Hematopoietic multipotent progenitor cell treated with erythropoietin and hydrocortisone succinate and interleukin-3 and kit ligand, for 4 days (in vitro differentiated cells): ENCODE data around the gene PSMD8.
"Not testable (repeated sequence)": the region's sequence is repeated elsewhere in the genome, so short reads cannot be mapped to it uniquely, and the experiment has no call there.

Source experiments
- DNase-seq: peaks from one replicate; pipeline ENCODE4 v3.0.0-alpha.2; 2015

The PSMD8 gene

GRCh38 chr19:38388349-38389100 lies 14.2 kb downstream of the PSMD8 start, which contains the start of gene SPRED3:
Gene SPRED3 (plus strand): TSS chr19:38388697. CDS start chr19:38390303, 1,606 bp downstream.
- no peak for DNase-seq

DNA sequence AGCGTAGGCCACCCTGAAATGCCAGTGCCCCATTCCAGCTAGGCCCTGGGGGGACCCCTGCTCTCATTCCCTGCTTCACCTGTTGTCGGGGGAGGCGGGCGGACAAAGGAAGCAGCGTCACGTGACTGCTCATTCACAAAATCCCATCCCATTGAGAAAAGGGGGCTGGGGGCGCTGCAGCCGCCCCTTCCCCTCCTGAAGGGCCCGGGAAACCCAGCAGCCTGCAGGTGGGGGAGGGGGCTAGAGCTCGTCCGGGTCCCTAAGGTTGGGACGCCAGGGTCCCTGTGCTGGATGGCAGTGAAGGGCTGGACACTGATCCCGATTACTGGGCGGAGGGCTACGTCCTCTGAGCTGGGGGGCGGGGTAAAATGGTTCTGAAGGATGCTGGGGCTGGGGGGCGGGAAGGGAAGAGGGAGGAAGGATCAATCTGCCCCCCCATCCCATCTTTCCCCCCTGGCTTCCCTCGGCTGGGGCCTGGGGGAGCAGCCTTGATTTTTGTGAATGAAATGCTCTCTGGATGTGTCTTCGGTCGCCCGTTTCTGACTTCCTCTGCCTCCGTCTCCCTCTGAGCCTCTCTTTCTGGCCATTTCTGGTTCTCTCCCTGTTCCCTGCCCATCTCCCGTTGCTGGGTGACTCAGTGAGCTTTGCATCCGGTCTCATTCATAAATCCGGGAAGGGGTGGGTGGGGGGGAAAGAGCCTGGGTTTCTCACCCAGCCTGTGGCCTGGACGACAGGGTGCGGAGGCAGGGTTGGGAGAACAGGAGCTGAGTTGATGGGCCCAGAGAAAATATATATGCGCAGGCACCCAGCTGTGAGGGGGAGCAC lies 14.9 kb downstream of the PSMD8 start:
- DNase-seq, result no peak

- DNase-seq, result no peak
Measured at GRCh38 chr19:38389957-38390924, 15.9 kb downstream of the PSMD8 start.

- DNase-seq, result no peak
Measured at GRCh38 chr19:38391911-38392464, 17.6 kb downstream of the PSMD8 start.

DNA sequence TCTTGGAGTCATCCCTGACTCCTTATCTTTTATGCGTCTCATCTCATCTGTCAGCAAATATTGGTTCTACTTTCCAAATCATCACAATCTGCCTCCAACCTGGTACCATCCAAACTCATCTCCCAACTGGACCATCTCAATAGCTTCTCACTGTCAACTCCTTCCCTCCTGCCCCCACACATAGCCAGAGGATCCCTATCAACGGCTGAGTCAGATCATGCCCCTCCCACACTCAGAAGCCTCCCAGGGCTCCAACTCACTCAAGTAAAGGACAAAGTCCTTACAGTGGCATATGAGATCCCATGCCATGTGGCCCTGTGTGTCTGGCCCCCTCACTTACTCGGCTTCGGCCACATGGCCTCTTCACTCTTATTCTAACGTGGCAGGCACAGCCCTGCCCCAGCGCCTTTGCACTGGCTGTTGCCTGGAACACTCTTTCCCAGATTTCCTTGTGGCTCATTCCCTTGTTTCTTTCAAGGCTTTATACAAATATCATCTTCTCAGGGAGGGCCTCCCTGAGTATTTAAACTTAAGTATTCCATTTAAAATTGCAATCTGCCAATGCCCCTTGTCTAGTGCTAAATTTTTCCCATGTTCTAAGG lies 18.4 kb downstream of the PSMD8 start:
- DNase-seq, result peak; percentile 58

GRCh38 chr19:38394488-38394887 lies 20.1 kb downstream of the PSMD8 start:
- DNase-seq, result peak; percentile 78

- DNase-seq, result peak; percentile 46
Measured at GRCh38 chr19:38395381-38396114, 21.2 kb downstream of the PSMD8 start.

DNA sequence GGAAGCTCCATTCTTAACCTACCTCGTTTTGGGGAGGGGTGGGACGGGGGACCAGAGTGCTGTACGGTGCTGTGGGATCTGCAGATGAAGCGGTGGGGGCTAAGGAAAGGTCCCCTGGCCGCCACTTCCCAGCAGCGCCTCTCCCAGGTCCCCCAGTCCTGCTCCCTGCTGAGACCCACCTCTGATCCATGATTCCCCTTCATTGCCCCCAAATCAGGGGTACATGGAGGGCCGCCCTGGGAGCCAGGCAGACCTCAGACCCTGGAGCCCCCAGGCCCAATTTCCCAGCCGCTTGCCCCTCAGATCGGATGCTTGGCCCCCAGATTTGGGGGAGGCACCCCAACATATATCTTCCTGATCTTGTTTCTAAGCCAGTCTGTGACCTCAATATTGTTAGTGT lies 24.7 kb downstream of the PSMD8 start:
- DNase-seq, result no peak

DNA sequence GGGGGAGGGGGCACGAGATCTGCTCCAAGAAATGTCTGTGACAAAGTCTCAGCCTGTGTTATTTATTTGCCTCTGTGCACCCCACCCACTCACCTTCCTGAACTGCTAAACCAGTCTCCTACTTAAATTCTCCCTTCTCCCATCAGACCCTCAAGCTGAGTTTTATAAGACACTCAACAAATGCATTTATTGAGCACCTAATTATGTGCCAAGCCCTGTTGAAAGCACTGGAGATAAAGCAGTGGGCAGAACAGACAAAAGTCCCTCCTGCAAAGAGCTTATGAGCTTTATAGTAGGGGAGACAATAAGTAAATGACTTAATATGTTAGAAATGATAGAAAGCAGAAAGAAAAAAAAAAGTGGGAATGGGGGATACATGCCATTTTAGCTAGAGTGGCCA lies 25.2 kb downstream of the PSMD8 start:
- DNase-seq, result no peak

DNA sequence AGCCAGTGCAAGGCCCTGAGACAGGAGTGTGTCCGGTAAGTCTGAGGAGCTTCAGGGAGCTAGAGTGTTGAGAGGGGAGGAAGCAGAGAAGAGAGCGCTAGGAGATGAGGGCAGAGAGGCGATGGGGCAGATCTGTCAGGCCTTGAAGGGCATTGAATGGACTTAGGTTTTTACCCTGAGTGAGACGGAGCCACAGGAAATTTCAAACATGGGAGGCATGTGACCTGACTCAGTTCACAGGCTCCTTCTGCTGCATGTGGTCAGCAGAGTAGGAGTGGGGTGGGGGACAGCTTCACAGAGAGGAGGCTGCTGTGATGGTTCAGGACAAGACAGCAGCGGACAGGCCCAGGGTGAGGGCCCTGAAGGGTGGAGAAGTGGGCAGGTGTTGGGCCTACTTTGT lies 26.0 kb downstream of the PSMD8 start:
- no peak for DNase-seq

- no peak for DNase-seq
Measured at GRCh38 chr19:38401148-38401547, 26.8 kb downstream of the PSMD8 start.

GRCh38 chr19:38402623-38402966 lies 28.2 kb downstream of the PSMD8 start:
- no peak for DNase-seq

GRCh38 chr19:38402967-38403674 lies 28.8 kb downstream of the PSMD8 start, which contains the start of gene FAM98C:
Gene FAM98C (plus strand): TSS chr19:38403093. CDS start chr19:38403154, 61 bp downstream.
- peak; percentile 98 for DNase-seq

GRCh38 chr19:38404858-38405257 lies 30.5 kb downstream of the PSMD8 start:
- no peak for DNase-seq

GRCh38 chr19:38405276-38405675 lies 30.9 kb downstream of the PSMD8 start:
- DNase-seq, result no peak

- DNase-seq, result no peak
Measured at GRCh38 chr19:38409631-38410133, 35.3 kb downstream of the PSMD8 start.

DNA sequence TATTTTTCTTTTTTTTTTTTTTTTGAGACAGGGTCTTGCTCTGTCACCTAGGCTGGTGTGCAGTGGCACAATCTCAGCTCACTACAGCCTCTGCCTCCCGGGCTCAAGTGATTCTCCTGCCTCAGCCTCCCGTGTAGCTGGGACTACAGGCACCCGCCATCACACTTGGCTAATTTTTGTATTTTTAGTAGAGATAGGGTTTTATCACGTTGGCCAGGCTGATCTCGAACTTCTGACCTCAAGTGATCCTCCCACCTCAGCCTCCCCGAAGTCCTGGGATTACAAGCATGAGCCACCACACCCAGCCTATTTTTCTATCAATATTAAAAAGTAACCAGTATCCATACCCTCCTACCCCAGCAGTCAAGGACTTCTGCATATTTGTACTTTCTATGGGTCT lies 36.0 kb downstream of the PSMD8 start:
- not testable (repeated sequence) for DNase-seq

DNA sequence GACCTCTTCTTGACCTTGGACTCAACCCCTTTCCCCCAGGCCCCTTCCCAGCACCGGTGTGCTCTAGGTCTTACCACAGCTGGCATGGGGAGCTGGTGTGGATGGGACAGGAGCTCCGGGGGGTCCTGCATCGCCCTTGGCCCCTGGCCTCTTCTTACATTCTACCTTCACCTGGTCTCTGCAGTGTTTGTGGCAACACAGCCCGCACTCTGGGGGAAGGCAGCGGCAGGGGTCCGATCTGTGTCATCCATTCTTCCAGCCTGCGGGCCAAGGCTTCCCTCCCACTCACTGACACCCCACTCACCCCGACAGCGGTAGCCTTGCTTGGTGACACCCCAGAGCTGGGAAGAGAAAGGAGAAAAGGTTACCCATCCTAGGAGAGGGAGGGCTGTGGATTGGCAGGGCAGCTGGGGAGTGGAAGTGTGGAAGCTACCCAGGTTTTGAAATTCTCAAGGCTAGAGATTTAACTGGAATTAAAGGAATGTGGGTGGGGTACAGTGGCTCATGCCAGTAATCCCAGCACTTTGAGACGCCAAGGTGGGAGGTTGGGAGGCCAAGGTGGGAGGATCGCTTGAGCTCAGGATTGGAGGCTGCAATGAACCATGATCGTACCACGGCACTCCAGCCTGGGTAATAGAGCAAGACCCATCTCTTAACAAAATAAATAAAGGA lies 36.8 kb downstream of the PSMD8 start:
- no peak for DNase-seq

GRCh38 chr19:38411898-38412297 lies 37.5 kb downstream of the PSMD8 start:
- DNase-seq, result not testable (repeated sequence)

GRCh38 chr19:38412491-38412890 lies 38.1 kb downstream of the PSMD8 start:
- no peak for DNase-seq
